HEK293 (cell line): ENCODE results near the gene XPO5.

Source experiments
- HOXD13 ChIP-seq: sonication (generic); formaldehyde crosslinking; IDR thresholded peaks from 2 replicates; pipeline ENCODE4 v1.8.0; 2022; ENCODE audit warnings: missing genetic modification reagents, borderline replicate concordance
- PBX3 ChIP-seq: sonication (generic); formaldehyde crosslinking; IDR thresholded peaks from 2 replicates; pipeline ENCODE4 v1.8.1; 2022; ENCODE audit warnings: mild to moderate bottlenecking, moderate library complexity, missing genetic modification reagents
- PRDM1 ChIP-seq: fragments of 450-650 bp; formaldehyde crosslinking; IDR thresholded peaks from 2 replicates; pipeline ENCODE4; 2016; ENCODE audit warnings: missing biosample characterization, missing genetic modification characterization
- ZBTB8A ChIP-seq: fragments of 450-650 bp; formaldehyde crosslinking; IDR thresholded peaks from 2 replicates; pipeline ENCODE4 v1.5.1; 2016; ENCODE audit warnings: missing biosample characterization, missing genetic modification characterization
- ZFP37 ChIP-seq: fragments of 450-650 bp; formaldehyde crosslinking; IDR thresholded peaks from 2 replicates; pipeline ENCODE4 v1.5.1; 2016; ENCODE audit warnings: missing biosample characterization, missing genetic modification characterization
- ZNF114 ChIP-seq: fragments of 450-650 bp; formaldehyde crosslinking; IDR thresholded peaks from 2 replicates; pipeline ENCODE4 v1.5.0; 2017; ENCODE audit warnings: missing biosample characterization, missing genetic modification characterization
- ZNF155 ChIP-seq: fragments of 450-650 bp; formaldehyde crosslinking; IDR thresholded peaks from 2 replicates; pipeline ENCODE4 v1.5.1; 2016; ENCODE audit warnings: missing biosample characterization, missing genetic modification characterization
- ZNF169 ChIP-seq: fragments of 450-650 bp; formaldehyde crosslinking; IDR thresholded peaks from 2 replicates; pipeline ENCODE4 v1.5.1; 2016; ENCODE audit warnings: missing biosample characterization, missing genetic modification characterization
- ZNF239 ChIP-seq: fragments of 450-650 bp; formaldehyde crosslinking; IDR thresholded peaks from 2 replicates; pipeline ENCODE4 v1.5.1; 2016; ENCODE audit warnings: missing biosample characterization, missing genetic modification characterization
- ZNF280C ChIP-seq: fragments of 450-650 bp; formaldehyde crosslinking; IDR thresholded peaks from 2 replicates; pipeline ENCODE4 v1.5.1; 2016; ENCODE audit warnings: missing biosample characterization, missing genetic modification characterization
- ZNF350 ChIP-seq: fragments of 450-650 bp; formaldehyde crosslinking; IDR thresholded peaks from 2 replicates; pipeline ENCODE4 v1.5.0; 2017; ENCODE audit warnings: missing biosample characterization, mild to moderate bottlenecking, missing genetic modification characterization
- ZNF366 ChIP-seq: fragments of 450-650 bp; formaldehyde crosslinking; conservative IDR thresholded peaks from 2 replicates; pipeline ENCODE4 v1.5.1; 2016; ENCODE audit warnings: missing biosample characterization, missing genetic modification characterization
- ZNF404 ChIP-seq: fragments of 450-650 bp; formaldehyde crosslinking; IDR thresholded peaks from 2 replicates; pipeline ENCODE4 v1.5.1; 2017; ENCODE audit warnings: missing biosample characterization, missing genetic modification characterization
- ZNF416 ChIP-seq: fragments of 450-650 bp; formaldehyde crosslinking; IDR thresholded peaks from 2 replicates; pipeline ENCODE4 v1.5.1; 2016; ENCODE audit warnings: missing biosample characterization, missing genetic modification characterization
- ZNF521 ChIP-seq: fragments of 450-650 bp; formaldehyde crosslinking; IDR thresholded peaks from 2 replicates; pipeline ENCODE4 v1.5.1; 2017; ENCODE audit warnings: missing biosample characterization, mild to moderate bottlenecking, missing genetic modification characterization
- ZNF544 ChIP-seq: fragments of 450-650 bp; formaldehyde crosslinking; IDR thresholded peaks from 2 replicates; pipeline ENCODE4 v1.5.0; 2017; ENCODE audit warnings: missing biosample characterization, missing genetic modification characterization
- ZNF600 ChIP-seq: fragments of 450-650 bp; formaldehyde crosslinking; IDR thresholded peaks from 2 replicates; pipeline ENCODE4 v1.5.1; 2016; ENCODE audit warnings: missing biosample characterization, missing genetic modification characterization
- ZNF626 ChIP-seq: fragments of 450-650 bp; sonication (Bioruptor Pico); formaldehyde crosslinking; IDR thresholded peaks from 2 replicates; pipeline ENCODE4 v1.5.1; 2018; ENCODE audit warnings: missing biosample characterization, missing genetic modification characterization, inconsistent platforms
- ZNF654 ChIP-seq: fragments of 450-650 bp; formaldehyde crosslinking; IDR thresholded peaks from 2 replicates; pipeline ENCODE4 v1.5.1; 2016; ENCODE audit warnings: low read depth, missing biosample characterization, missing genetic modification characterization
- ZNF664 ChIP-seq: fragments of 450-650 bp; formaldehyde crosslinking; IDR thresholded peaks from 2 replicates; pipeline ENCODE4 v1.5.1; 2016; ENCODE audit warnings: missing biosample characterization, missing genetic modification characterization
- ZNF677 ChIP-seq: fragments of 450-650 bp; IDR thresholded peaks from 2 replicates; pipeline ENCODE4 v1.5.0; 2018; ENCODE audit warnings: missing biosample characterization, mild to moderate bottlenecking, missing genetic modification characterization, moderate library complexity
- ZNF692 ChIP-seq: fragments of 450-650 bp; formaldehyde crosslinking; IDR thresholded peaks from 2 replicates; pipeline ENCODE4 v1.5.1; 2016; ENCODE audit warnings: missing biosample characterization, missing genetic modification characterization
- ZNF707 ChIP-seq: fragments of 450-650 bp; formaldehyde crosslinking; IDR thresholded peaks from 2 replicates; pipeline ENCODE4 v1.5.1; 2016; ENCODE audit warnings: missing biosample characterization, missing genetic modification characterization
- ZNF785 ChIP-seq: fragments of 450-650 bp; formaldehyde crosslinking; IDR thresholded peaks from 2 replicates; pipeline ENCODE4 v1.5.1; 2016; ENCODE audit warnings: missing biosample characterization, missing genetic modification characterization
- ZNF837 ChIP-seq: fragments of 450-650 bp; formaldehyde crosslinking; IDR thresholded peaks from 2 replicates; pipeline ENCODE4 v1.5.1; 2016; ENCODE audit warnings: missing biosample characterization, missing genetic modification characterization
- ZXDB ChIP-seq: fragments of 450-650 bp; formaldehyde crosslinking; IDR thresholded peaks from 2 replicates; pipeline ENCODE4 v1.5.1; 2016; ENCODE audit warnings: missing biosample characterization, missing genetic modification characterization
- TF ChIP-seq, protein P1 (sequence below): fragments of 450-650 bp; formaldehyde crosslinking; IDR thresholded peaks from 2 replicates; pipeline ENCODE4 v1.5.1; 2016; ENCODE audit warnings: missing biosample characterization, missing genetic modification characterization
- TF ChIP-seq, protein P2 (sequence below): fragments of 450-650 bp; formaldehyde crosslinking; IDR thresholded peaks from 2 replicates; pipeline ENCODE4 v1.5.1; 2017; ENCODE audit warnings: missing biosample characterization, missing genetic modification characterization
- TF ChIP-seq, protein P3 (sequence below): fragments of 450-650 bp; formaldehyde crosslinking; IDR thresholded peaks from 2 replicates; pipeline ENCODE4 v1.5.1; 2016; ENCODE audit warnings: missing biosample characterization, missing genetic modification characterization

Gene XPO5

DNA sequence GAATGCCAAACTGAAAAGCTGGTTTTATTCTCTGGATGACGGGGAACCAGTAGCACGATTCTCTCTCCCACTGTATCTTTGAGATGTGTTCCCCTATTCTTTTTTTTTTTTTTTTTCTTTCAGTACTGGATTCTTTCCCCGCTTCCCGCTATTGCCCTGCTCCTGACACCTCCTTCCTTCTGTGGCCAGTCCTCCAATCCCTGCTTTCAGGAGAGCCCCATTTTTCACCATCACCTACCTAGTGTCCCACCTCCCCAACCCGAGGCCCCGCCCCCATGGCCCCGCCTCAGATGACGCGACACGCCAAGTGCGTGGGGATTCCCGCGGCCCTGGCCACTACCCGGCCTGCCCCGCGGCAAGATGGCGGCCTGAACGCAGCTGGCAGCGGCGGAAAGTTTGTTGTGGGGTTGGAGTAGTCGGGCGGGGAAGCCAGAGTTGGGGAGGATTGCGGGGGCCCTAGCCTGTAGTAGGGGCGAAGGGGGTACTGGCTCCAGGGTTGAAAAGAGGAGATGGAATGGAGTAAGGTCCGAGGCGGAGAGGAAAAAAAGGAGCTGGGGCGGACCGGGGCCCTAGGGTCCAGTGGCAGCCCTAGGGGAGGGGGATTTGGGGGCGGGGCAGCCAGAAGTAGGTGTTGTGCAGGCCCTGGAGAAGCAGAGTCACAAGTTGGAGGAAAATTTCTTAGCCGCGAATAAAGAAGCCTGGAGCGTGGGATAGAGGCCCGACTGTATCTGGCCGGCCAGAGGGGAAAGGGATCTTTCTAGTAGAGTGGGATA, 98.4 kb downstream of the XPO5 start, which contains the start of gene TJAP1 (continued):
- TF ChIP-seq ZNF114: no peak
- peak; percentile 88 for TF ChIP-seq PBX3 (CRISPR knock-in tag)
- TF ChIP-seq ZNF654 (tag by site-specific recombination): no peak
- TF ChIP-seq ZNF677 (tag by site-specific recombination): no peak
- no peak for TF ChIP-seq ZNF664
- TF ChIP-seq ZNF404 (tag by site-specific recombination): no peak
- TF ChIP-seq ZNF521: no peak
- TF ChIP-seq, protein P1, sequence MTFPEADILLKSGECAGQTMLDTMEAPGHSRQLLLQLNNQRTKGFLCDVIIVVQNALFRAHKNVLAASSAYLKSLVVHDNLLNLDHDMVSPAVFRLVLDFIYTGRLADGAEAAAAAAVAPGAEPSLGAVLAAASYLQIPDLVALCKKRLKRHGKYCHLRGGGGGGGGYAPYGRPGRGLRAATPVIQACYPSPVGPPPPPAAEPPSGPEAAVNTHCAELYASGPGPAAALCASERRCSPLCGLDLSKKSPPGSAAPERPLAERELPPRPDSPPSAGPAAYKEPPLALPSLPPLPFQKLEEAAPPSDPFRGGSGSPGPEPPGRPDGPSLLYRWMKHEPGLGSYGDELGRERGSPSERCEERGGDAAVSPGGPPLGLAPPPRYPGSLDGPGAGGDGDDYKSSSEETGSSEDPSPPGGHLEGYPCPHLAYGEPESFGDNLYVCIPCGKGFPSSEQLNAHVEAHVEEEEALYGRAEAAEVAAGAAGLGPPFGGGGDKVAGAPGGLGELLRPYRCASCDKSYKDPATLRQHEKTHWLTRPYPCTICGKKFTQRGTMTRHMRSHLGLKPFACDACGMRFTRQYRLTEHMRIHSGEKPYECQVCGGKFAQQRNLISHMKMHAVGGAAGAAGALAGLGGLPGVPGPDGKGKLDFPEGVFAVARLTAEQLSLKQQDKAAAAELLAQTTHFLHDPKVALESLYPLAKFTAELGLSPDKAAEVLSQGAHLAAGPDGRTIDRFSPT (tag by site-specific recombination): no peak
- no peak for TF ChIP-seq ZNF239
- no peak for TF ChIP-seq PRDM1 (tag by site-specific recombination)
- TF ChIP-seq ZNF707 (tag by site-specific recombination): no peak
- TF ChIP-seq ZNF350: no peak
- no peak for TF ChIP-seq ZNF280C (tag by site-specific recombination)
- no peak for TF ChIP-seq ZNF169 (tag by site-specific recombination)
- TF ChIP-seq, protein P2, sequence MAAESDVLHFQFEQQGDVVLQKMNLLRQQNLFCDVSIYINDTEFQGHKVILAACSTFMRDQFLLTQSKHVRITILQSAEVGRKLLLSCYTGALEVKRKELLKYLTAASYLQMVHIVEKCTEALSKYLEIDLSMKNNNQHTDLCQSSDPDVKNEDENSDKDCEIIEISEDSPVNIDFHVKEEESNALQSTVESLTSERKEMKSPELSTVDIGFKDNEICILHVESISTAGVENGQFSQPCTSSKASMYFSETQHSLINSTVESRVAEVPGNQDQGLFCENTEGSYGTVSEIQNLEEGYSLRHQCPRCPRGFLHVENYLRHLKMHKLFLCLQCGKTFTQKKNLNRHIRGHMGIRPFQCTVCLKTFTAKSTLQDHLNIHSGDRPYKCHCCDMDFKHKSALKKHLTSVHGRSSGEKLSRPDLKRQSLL (tag by site-specific recombination): no peak
- TF ChIP-seq ZNF692 (tag by site-specific recombination): peak; percentile 81
- peak; percentile 62 for TF ChIP-seq ZNF366 (tag by site-specific recombination)
- TF ChIP-seq ZXDB: peak; percentile 97
- 0 out of 2 replicates have a peak, but pooled peaks have one; percentile 20 for TF ChIP-seq ZBTB8A (tag by site-specific recombination)
- no peak for TF ChIP-seq ZNF626 (tag by site-specific recombination)
- no peak for TF ChIP-seq ZNF155 (tag by site-specific recombination)
- TF ChIP-seq ZNF544 (tag by site-specific recombination): no peak
- TF ChIP-seq HOXD13 (CRISPR knock-in tag): no peak
- TF ChIP-seq ZFP37 (tag by site-specific recombination): no peak
- 0 out of 2 replicates have a peak, but pooled peaks have one; percentile 46 for TF ChIP-seq ZNF785 (tag by site-specific recombination)
- TF ChIP-seq, protein P3, sequence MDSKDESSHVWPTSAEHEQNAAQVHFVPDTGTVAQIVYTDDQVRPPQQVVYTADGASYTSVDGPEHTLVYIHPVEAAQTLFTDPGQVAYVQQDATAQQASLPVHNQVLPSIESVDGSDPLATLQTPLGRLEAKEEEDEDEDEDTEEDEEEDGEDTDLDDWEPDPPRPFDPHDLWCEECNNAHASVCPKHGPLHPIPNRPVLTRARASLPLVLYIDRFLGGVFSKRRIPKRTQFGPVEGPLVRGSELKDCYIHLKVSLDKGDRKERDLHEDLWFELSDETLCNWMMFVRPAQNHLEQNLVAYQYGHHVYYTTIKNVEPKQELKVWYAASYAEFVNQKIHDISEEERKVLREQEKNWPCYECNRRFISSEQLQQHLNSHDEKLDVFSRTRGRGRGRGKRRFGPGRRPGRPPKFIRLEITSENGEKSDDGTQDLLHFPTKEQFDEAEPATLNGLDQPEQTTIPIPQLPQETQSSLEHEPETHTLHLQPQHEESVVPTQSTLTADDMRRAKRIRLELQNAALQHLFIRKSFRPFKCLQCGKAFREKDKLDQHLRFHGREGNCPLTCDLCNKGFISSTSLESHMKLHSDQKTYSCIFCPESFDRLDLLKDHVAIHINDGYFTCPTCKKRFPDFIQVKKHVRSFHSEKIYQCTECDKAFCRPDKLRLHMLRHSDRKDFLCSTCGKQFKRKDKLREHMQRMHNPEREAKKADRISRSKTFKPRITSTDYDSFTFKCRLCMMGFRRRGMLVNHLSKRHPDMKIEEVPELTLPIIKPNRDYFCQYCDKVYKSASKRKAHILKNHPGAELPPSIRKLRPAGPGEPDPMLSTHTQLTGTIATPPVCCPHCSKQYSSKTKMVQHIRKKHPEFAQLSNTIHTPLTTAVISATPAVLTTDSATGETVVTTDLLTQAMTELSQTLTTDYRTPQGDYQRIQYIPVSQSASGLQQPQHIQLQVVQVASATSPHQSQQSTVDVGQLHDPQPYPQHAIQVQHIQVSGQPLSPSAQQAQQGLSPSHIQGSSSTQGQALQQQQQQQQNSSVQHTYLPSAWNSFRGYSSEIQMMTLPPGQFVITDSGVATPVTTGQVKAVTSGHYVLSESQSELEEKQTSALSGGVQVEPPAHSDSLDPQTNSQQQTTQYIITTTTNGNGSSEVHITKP (tag by site-specific recombination): peak; percentile 97
- TF ChIP-seq ZNF837 (tag by site-specific recombination): no peak
- TF ChIP-seq ZNF416 (tag by site-specific recombination): no peak
- TF ChIP-seq ZNF600: no peak
